NCI-H2107 (cell line): ENCODE data around the gene USP38.

ENCODE experiments used
- DNase-seq: peaks from one replicate; lab custom pipeline; 2025; lab: John Stamatoyannopoulos, UW

Gene USP38

GRCh38 chr4:143270256-143270838 lies 85.6 kb downstream of the USP38 start:
- no peak for DNase-seq
